AG09319 (cell line): ENCODE measurements around the gene HNRNPA3.
"Not testable (repeated sequence)": the region's sequence is repeated elsewhere in the genome, so short reads cannot be mapped to it uniquely, and the experiment has no call there.

Experiments
- DNase-seq: peaks from one replicate; pipeline ENCODE4 v3.0.0-alpha.2; 2010; ENCODE audit warnings: low read depth; ENCODE audit errors: extremely low read depth
- CTCF ChIP-seq: IDR thresholded peaks from 2 replicates; pipeline ENCODE4 v1.5.1; 2011; ENCODE audit warnings: low read depth, mild to moderate bottlenecking, inconsistent platforms, low read length, moderate library complexity

Gene HNRNPA3

GRCh38 chr2:177192788-177193187 is 19.8 kb upstream of the HNRNPA3 start:
- DNase-seq: no peak
- no peak for TF ChIP-seq CTCF

GRCh38 chr2:177193240-177193639 is 19.4 kb upstream of the HNRNPA3 start:
- TF ChIP-seq CTCF: no peak
- DNase-seq: no peak

- DNase-seq: no peak
- no peak for TF ChIP-seq CTCF
Observed at GRCh38 chr2:177195194-177195593, 17.4 kb upstream of the HNRNPA3 start.

- DNase-seq: not testable (repeated sequence)
Observed at GRCh38 chr2:177200419-177200818, 12.2 kb upstream of the HNRNPA3 start.

GRCh38 chr2:177201919-177202346 is 10.7 kb upstream of the HNRNPA3 start:
- DNase-seq: no peak
- TF ChIP-seq CTCF: no peak

GRCh38 chr2:177204417-177204816 is 8.2 kb upstream of the HNRNPA3 start:
- DNase-seq: no peak
- TF ChIP-seq CTCF: no peak

GRCh38 chr2:177207101-177207500 is 5.5 kb upstream of the HNRNPA3 start:
- no peak for TF ChIP-seq CTCF
- no peak for DNase-seq

- TF ChIP-seq CTCF: no peak
- no peak for DNase-seq
Observed at GRCh38 chr2:177211169-177211568, 1.4 kb upstream of the HNRNPA3 start.
